SU-DHL-6 (cell line): ENCODE data around the gene THAP3.
"Not testable (repeated sequence)": the region's sequence is repeated elsewhere in the genome, so short reads cannot be mapped to it uniquely, and the experiment has no call there.

ENCODE experiments used
- H2AFZ ChIP-seq: fragments of 200-600 bp; sonication (generic); 2 replicates; pipeline ENCODE4 v1.6.1; 2014; ENCODE audit warnings: low read depth, mild to moderate bottlenecking, moderate library complexity, mixed read lengths, antibody characterized with exemption, low read length; ENCODE audit not compliant: severe bottlenecking
- H3F3A ChIP-seq: fragments of 200-600 bp; shearing (Covaris generic); 2 replicates; pipeline ENCODE4 v1.6.0; 2016; ENCODE audit warnings: antibody characterized with exemption, mild to moderate bottlenecking; ENCODE audit not compliant: insufficient read depth
- H3K27ac ChIP-seq: fragments of 200-600 bp; sonication (generic); 2 replicates; pipeline ENCODE4 v1.5.1; 2016; ENCODE audit warnings: low read depth, mild to moderate bottlenecking, low read length, moderate library complexity, mixed read lengths
- H3K27me3 ChIP-seq: fragments of 200-600 bp; sonication (generic), shearing (Covaris generic); 2 replicates; pipeline ENCODE4 v1.6.0; 2014; ENCODE audit warnings: mild to moderate bottlenecking, low read length
- H3K36me3 ChIP-seq: fragments of 200-600 bp; sonication (generic); 2 replicates; pipeline ENCODE4 v1.6.1; 2014; ENCODE audit warnings: mild to moderate bottlenecking, low read length, mixed read lengths
- H3K4me2 ChIP-seq: fragments of 300-600, 200-600 bp; shearing (Covaris generic), sonication (generic); 2 replicates; pipeline ENCODE4 v1.6.0; 2014; ENCODE audit warnings: low read length, low read depth, mild to moderate bottlenecking; ENCODE audit not compliant: poor library complexity, severe bottlenecking
- H3K4me3 ChIP-seq: fragments of 200-600 bp; sonication (generic); 2 replicates; pipeline ENCODE4 v1.5.1; 2014; ENCODE audit warnings: antibody characterized with exemption, low read length, mild to moderate bottlenecking, mixed read lengths; ENCODE audit not compliant: insufficient read depth, poor library complexity, severe bottlenecking
- H3K79me2 ChIP-seq: fragments of 200-600 bp; sonication (generic); 2 replicates; pipeline ENCODE4 v1.6.1; 2014; ENCODE audit warnings: mild to moderate bottlenecking, low read length, moderate library complexity; ENCODE audit not compliant: insufficient read depth
- H3K9ac ChIP-seq: fragments of 200-600 bp; sonication (generic); 2 replicates; pipeline ENCODE4 v1.7.0; 2014; ENCODE audit warnings: mild to moderate bottlenecking, low read length
- H3K9me2 ChIP-seq: fragments of 200-600 bp; sonication (generic); replicated peaks from 2 replicates; pipeline ENCODE4 v1.6.1; 2014; ENCODE audit warnings: low read length; ENCODE audit not compliant: insufficient read depth
- H3K9me3 ChIP-seq: fragments of 200-600 bp; sonication (generic); 2 replicates; pipeline ENCODE4 v1.6.1; 2014; ENCODE audit warnings: low read length, mixed read lengths; ENCODE audit not compliant: insufficient read depth
- H4K20me1 ChIP-seq: fragments of 200-600 bp; sonication (generic); 2 replicates; pipeline ENCODE4 v1.6.1; 2014; ENCODE audit warnings: low read depth, mild to moderate bottlenecking, antibody characterized with exemption, low read length, moderate library complexity, mixed read lengths
- EZH2phosphoT487 ChIP-seq: fragments of 200-600 bp; sonication (generic), shearing (Covaris generic); conservative IDR thresholded peaks from 2 replicates; pipeline ENCODE4 v1.6.1; 2018; ENCODE audit warnings: mild to moderate bottlenecking, antibody characterized with exemption, low read length, moderate library complexity, mixed read lengths
- TF ChIP-seq, protein P1 (sequence below): fragments of 200-600 bp; sonication (generic); IDR thresholded peaks from one replicate; pipeline ENCODE4 v1.5.1; 2017; ENCODE audit warnings: antibody characterized with exemption, mild to moderate bottlenecking, low read length, moderate library complexity; ENCODE audit not compliant: insufficient read depth, poor library complexity, severe bottlenecking

The THAP3 gene

GRCh38 chr1:6599141-6599975 is 25.3 kb upstream of the THAP3 start:
- H3K4me3 ChIP-seq, result no peak overlapping the region

DNA sequence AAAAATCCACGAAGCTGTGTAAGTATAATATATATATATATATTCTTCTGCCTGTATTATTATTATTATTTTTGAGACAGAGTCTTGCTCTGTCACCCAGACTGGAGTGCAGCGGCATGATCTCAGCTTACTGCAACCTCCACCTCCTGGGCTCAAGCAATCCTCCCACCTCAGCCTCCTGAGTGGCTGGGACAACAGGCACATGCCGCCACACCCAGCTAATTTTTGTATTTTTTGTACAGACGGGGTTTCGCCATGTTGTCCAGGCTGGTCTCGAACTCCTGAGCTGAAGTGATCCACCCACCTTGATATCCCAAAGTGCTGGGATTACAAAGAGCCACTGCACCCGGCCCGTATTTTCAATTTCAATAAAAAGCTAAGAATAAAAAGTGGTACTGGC is 24.7 kb upstream of the THAP3 start:
- not testable (repeated sequence) for H3K9me3 ChIP-seq, H3K9ac ChIP-seq, H2AFZ ChIP-seq, H3K4me3 ChIP-seq, H3K79me2 ChIP-seq, H4K20me1 ChIP-seq, H3K9me2 ChIP-seq, H3K36me3 ChIP-seq, H3K27ac ChIP-seq, H3K27me3 ChIP-seq
- peaks cover 10% of the 10 kb centered on the region; the same call in 1 of the 2 replicates for H3F3A ChIP-seq
- H3K4me2 ChIP-seq, result peak overlapping the region; percentile 80

More at GRCh38 chr1:6599141-6599975, 25.3 kb upstream of the THAP3 start:
- Histone ChIP-seq H3K36me3 (no peaks in the 10 kb centered on the region), H2AFZ (no peak overlapping the region), H3K9me2 (no peaks in the 10 kb centered on the region), H3K9me3 (no peaks in the 10 kb centered on the region), H3K4me2 (peak overlapping the region; percentile 80), H3K27ac (no peak overlapping the region), H4K20me1 (no peaks in the 10 kb centered on the region), H3F3A (peaks cover 10% of the 10 kb centered on the region; the same call in 1 of the 2 replicates), H3K27me3 (no peaks in the 10 kb centered on the region), H3K79me2 (no peaks in the 10 kb centered on the region), H3K9ac (no peak overlapping the region; the same call in 1 of the 2 replicates)
- no peak for TF ChIP-seq EZH2phosphoT487
- TF ChIP-seq, protein P1, sequence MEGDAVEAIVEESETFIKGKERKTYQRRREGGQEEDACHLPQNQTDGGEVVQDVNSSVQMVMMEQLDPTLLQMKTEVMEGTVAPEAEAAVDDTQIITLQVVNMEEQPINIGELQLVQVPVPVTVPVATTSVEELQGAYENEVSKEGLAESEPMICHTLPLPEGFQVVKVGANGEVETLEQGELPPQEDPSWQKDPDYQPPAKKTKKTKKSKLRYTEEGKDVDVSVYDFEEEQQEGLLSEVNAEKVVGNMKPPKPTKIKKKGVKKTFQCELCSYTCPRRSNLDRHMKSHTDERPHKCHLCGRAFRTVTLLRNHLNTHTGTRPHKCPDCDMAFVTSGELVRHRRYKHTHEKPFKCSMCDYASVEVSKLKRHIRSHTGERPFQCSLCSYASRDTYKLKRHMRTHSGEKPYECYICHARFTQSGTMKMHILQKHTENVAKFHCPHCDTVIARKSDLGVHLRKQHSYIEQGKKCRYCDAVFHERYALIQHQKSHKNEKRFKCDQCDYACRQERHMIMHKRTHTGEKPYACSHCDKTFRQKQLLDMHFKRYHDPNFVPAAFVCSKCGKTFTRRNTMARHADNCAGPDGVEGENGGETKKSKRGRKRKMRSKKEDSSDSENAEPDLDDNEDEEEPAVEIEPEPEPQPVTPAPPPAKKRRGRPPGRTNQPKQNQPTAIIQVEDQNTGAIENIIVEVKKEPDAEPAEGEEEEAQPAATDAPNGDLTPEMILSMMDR, result no peak

DNA sequence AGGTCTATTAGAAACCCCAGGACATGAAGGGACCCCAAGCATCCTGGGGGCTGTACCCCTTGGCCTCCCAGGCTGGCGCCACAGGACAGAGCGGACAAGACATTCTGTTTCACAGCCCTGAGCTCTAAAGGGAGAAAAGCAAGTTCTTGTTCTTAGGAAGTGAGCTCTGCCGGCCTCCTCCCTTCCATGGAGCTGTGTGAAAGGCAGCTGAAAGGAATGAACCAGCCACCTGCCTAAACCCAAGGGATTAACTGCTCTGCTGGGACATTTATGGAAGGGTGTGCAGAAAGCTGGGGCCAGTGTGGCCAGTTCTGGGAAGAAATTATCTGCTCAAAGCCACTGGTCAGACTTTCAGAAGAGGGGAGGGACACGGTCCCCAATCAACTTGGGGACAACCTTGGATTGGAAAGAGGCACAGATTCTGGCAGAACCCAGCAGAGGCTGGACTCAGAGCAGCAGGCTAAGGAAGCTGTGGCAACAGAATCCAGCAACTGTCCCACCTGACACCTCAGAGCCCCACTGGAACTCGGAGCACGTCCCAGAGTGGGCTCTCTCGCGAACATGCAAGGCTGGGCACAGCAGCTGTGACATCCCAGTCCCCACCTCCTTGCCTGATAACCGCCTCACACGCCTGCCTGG is 24.1 kb upstream of the THAP3 start:
- Histone ChIP-seq H3K9me2 (no peaks in the 10 kb centered on the region), H3K4me3 (peak overlapping the region; percentile 56), H4K20me1 (no peaks in the 10 kb centered on the region), H3K9ac (peak overlapping the region; percentile 63), H3K4me2 (peak overlapping the region; percentile 80), H3K27ac (no peak overlapping the region), H2AFZ (no peak overlapping the region), H3K9me3 (no peaks in the 10 kb centered on the region), H3K36me3 (no peaks in the 10 kb centered on the region), H3K27me3 (no peaks in the 10 kb centered on the region), H3K79me2 (no peaks in the 10 kb centered on the region), H3F3A (peaks cover 10% of the 10 kb centered on the region; the same call in 1 of the 2 replicates)
- TF ChIP-seq, protein P1, result no peak
- no peak for TF ChIP-seq EZH2phosphoT487
